DMS114 treated with DMSO at 0.1 percent for 48 hours (cell line): Measurements from ENCODE around the gene MAN1A2.
A peak's percentile ranks its signal among the peaks of the same experiment; 100 is the strongest.

ENCODE experiments used
- DNase-seq: peaks from one replicate; lab custom pipeline; 2025; ENCODE audit not compliant: unreplicated experiment; lab: John Stamatoyannopoulos, UW

MAN1A2 gene

DNA sequence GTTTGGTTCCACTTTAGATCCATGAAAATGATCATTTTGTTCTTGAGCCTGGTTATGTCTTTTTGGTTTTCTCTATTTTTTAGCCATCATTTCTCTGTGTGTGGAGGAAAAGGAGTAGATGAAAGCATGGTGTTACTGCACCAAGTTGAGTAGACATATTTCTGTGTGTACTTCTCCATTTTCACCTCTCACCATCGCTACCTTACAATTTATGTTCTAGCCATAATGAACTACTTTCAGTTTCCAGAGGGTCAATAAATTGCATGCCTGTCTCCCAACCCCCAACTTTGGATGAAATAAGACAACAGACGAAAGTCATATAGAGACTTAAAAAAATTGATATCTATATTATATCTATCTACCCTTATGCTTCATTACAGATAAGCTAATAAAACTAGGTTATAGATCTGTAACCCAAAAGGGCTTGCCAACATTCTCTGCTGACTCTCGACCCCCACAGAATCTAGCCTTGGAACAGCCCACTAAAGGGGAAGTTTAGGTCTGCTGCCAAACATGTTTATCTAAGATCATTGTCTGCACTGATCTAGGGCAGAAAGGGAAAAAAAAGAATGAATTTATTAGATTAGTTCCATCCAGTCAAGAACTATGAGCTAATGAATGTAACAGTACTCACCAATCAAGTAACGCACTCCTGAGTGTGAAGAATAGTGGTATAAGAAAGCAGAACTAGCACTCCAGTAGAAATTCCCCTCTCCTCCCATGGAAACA is 7.5 kb upstream of the MAN1A2 start:
- no peak for DNase-seq

DNA sequence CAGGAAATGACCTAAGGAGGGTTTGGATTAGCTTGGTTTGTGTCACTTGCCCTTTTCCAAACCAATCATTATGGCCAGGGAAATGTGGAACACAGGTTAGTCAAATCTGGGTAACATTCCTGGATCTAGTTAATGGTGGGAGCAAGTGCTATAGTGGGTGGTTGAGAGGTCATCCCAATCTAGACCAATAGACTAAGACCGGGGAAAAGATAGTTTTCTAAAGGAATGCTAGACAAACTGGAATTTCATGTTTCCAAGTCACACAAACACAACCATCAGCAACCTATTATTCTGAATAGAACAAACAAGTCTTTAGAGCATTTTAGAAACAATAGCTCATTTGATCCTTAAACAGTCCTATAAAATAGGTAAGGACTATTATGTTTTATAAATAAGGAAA is 4.3 kb upstream of the MAN1A2 start:
- no peak for DNase-seq

DNA sequence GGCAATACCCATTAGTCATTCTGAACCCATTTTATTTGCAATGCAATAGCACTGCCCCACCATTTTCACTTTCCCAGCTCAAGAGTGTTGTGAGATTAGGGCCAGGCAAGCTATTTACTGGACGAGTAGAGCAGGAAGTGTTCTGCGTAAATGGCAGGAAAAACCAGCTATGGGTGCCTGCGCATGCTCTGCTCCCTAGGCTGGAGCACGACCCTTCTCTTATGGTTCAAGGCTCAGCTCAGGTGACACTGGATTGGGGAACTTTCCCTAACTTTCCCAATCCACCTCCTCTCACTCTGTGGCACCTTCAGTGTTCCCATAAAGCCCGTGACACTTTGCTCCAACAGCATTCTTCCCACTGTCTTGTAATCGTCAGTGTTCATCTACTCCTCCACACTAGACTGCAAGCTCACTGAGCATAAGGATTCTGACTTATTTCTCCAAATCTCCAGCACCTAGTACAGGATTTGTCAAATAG is 3.6 kb upstream of the MAN1A2 start:
- no peak for DNase-seq

DNA sequence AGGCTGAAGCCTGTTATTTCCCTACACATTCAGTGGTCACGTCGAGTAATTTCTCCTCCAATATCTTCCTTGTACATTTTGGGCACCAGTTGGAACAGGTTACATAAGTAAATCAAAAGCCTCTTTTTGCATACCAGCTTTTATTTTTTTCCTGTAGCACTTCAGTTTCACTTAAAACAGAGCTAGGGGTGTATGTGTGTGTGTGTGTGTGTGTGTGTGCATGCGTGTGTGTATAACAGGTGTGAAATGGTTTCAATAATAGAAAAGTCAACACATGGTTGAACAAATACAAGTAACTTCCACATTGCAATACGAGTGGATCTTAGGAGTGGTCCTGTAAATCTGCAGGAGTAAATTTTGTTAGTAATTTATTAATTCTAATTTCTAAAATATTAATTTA is 3.0 kb upstream of the MAN1A2 start:
- DNase-seq, result no peak

DNA sequence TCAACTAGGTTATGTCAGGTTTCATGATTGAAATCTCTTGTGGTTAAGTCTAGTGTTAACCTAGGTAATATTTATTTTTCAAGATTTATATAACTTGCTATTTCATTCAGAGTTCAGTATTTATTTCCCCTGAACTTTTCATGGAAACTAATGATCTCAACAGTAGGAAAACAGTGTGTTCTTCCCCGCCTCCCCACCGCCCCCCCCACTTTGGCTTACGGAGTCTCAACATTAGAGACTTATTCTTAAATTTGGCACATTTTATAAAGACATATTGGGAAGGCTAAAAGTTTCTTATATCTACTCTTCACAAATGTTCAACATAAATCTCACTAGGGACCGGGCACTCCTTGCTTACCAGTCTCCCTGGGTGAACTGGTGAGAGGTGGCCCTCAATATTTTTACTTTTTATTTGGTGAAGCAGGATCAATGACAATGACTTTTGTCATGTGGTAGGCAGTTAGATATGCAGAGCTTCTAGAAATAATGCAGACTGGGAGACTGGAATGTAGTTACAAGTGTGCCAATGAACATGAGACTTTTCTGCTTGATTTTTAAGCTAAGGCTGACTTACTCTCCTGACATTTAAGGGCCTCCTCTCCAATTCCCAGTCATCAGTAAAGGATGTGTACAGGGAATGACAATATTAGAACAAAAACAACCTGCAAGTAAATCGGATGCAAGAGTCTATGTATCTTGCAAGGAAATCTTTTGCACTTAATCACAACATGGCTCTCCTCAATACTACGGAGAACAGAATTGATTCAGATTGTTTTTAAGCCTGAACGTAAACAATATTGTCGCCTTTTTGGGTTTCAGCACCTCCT is 1.7 kb upstream of the MAN1A2 start:
- DNase-seq, result no peak

DNA sequence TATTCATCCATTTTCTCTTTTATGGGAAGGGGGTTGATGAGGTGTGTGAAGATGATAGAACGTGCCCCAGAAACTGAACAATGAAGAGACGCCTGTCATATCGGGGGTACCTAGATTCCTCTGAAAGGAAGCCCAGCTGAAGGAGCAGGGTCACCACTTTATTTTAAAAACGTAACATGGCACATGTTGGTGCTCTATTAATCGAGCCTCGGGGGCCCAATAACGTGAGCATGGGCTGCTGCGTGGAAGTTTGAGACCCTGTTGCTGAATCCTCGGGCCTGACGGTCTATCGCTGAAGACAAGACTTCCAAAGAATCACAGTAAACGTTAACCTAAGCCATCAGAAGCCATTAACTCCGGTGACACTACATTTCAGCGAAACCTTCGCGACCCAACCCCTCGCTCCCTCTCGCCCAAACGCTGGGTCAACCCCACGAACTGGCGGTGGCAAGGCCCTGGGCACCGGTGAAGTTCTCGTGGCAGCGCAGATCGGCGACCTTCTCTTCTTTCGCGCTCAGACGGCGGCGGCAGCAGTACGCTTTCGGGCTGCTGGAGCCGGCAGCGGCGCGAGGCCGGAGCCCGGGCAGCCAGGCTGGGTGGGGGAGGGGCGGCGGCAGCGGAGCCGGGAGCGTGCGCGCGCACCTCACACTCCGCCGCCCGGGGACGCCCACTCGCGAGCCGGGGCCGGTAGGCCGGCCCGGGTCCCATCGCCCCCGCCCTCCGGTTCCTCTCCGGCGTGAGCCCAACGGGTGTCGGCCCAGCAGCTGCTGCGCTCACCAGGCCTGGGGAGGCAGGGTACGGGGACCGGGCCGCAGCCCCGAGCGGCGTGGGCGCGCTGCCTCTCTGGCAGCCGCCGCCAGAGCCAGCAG is 838 bp upstream of the MAN1A2 start:
- DNase-seq, result peak; percentile 24

DNA sequence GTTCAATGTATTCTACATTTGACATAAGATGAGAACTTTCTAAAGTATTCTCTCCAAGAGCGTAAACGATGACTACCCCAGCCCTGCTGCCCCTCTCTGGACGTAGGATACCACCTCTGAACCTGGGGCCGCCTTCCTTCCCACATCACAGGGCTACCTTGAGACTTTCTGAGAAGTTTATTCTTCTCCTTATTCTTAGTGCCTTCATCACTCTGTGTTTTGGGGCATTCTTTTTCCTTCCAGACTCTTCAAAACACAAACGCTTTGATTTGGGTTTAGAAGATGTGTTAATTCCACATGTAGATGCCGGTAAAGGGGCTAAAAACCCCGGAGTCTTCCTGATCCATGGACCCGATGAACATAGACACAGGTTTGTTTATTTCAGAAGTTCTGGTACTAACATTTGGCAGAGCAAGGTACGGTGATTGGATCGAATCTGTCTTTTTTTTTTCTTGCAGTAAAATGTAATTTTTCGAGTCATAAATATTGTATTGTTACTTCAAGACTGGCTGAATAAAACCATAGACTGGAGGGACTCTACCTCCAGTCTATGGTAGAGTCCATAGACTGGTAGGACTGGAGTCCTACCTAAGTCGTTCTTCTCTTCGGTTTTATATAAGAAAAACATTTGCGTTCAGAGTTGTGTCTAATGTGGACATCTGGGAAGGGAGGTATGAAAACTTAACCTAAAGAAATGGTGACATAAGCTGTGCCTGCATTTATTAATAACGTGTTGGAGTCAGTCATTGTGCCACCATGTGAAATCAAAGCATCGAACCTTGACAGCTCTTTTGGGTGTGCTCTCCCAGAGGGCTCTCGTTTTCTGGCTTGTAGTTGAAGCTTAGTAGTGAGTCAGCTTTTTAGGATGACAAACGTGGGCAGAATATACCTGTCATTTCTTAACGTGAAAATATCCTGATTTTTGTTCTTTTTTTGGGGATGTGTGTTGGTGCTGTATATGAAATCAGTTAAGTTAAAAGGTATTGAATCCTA is 1.2 kb downstream of the MAN1A2 start:
- peak; percentile 11 for DNase-seq

DNA sequence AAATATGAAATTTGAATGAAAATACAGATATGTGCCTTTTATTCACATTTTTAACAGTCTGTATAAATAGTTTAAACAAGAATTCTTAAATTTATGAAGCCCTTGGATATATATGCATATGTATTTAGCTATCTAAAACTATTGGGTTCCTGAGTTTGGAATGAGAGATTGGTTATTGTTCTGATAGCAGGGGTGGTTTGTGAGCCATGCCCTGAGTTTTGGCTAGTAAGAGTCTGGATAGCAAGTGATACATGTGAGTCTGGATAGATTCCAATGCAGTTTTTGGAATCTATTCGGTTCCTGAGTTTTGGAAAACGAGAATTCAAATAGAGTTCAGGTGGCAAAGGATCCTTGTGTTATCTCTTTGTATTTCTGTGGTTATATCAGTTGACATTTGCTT is 2.8 kb downstream of the MAN1A2 start:
- no peak for DNase-seq

DNA sequence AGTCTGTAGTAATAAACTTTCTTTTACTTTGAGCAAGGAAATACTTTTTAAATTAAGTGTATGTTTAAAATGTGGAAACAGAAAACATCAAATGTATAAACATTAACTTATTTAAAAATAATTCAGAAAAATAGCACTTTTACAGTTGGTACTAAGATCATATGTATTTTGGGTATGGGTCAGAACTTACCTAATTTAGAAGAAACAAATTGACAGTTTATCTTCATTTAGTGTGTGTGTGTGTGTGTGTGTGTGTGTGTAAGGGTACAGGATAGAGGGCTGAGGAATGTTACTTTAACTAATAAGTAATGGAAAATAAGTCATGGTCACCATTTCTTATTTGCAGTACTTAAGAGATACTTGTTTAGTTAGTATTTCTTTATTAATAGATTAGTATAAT is 3.3 kb downstream of the MAN1A2 start:
- DNase-seq, result no peak

DNA sequence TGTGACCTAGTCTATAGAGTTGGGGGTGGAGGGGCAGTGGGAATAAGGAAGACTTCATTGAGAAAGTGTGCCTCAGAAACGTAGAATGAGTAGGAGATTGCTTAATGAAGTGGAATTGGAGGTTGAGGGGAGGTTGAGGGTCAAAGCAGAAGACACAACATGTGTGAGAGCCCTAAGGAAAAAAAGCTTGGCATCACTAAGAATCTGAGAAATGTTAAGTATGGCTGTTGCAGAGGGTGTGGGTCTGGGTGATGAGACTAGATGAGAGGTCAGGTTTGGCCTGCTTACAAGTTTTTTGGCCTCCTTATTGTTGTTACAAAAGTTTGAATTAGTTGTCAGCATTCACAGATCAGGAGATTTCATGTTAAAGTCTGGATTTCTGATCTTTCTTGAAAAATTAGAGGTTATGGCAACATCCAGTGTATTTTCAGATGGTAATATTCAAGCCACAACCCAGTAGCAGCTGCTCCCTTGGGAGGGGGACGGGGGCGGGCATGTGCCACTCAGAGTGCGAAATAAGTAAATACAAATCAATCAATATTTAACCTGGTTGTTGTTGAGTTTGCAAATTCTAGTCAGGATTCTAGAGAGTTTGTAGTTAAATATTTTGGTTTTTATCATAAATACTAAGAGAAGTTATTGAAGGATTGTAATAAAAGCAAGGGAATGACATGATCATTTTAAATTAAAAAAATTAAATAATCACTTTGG is 4.3 kb downstream of the MAN1A2 start:
- DNase-seq, result peak; percentile 14

DNA sequence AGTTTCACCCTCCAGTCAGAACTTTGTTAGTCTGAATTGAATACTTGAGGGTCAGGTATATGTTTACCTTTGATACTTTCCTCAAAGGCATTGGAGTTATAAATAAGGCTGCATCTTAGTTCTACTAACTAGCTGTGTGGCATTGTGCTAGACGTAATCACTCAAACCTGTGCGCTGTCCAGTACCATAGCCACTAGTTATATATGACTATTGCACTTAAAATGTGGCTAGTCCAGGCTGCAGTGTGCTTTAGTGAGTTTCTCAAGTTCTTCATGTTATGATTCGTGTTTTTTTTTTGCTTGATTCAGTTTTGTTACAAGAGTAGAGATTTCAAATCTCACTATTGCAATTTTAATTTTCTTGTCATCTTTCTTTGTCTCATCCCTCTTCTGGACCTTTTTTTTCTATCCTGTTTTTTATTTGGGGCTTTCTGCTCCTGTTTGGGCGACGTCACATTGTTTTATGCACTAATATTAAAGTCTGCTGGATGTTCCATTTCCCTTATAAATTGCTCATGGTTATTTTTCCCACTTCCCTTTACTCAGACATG is 5.7 kb downstream of the MAN1A2 start:
- DNase-seq, result no peak

DNA sequence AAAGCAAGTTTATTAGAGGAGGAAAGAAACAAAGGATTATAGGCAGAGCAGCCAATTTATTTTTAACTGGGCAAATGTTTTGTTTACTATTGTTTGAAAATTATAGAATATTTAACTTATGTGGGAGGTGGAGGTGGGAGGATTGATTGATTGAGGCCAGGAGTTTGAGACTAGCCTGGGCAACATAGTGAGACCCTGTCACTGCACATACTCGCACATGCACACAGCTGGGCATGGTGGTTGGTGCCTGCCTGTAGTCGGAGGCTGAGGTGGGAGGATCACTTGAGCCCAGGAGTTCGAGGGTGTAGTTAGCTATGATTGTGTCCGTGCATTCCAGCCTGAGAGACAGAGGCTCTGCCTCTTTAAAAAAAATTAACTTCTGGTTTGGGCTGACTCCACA is 6.7 kb downstream of the MAN1A2 start:
- no peak for DNase-seq

DNA sequence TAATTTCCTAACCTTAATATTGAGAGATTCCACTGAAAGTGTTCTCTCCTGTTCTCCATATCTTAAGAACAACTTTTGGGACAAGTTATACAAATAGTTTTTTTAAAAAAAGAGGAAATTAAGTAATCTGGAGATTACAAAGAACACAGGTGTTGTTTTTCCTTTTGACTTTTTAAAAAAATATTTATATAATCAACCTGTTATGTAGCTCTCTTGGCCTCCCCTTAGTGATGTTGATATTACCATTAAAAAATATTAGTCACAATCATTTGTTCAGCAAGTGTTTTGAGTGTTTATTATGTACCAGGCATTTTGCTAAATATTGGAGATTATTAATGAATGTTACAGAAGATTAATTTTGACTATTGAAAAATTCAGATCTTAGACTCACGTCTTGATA is 8.1 kb downstream of the MAN1A2 start:
- no peak for DNase-seq

DNA sequence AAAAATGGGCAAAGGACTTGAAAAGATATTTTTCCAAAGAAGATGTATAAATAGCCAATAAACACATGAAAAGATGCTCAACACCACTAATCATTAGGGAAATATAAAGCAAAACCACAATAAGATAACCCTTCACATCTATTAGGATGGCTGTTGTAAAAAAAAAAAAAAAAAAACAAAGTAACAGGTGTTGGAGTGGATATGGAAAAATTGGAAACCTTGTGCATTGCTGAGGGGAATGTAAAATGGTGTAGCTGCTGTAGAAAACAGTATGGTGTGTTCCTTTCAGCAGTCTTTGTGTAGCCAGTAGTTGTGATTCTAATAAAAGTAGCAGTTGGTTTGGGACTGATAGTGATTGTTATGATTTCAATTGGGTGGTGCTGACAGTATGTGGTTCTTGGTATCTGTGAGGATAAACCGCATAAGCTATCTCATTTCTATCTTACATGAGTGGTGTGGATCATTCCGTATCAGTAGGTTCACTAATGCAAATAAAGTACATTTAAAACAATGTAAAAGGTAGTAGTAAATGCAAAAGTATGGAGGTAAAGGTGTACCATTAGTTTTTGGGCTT is 19.9 kb downstream of the MAN1A2 start:
- no peak for DNase-seq

DNA sequence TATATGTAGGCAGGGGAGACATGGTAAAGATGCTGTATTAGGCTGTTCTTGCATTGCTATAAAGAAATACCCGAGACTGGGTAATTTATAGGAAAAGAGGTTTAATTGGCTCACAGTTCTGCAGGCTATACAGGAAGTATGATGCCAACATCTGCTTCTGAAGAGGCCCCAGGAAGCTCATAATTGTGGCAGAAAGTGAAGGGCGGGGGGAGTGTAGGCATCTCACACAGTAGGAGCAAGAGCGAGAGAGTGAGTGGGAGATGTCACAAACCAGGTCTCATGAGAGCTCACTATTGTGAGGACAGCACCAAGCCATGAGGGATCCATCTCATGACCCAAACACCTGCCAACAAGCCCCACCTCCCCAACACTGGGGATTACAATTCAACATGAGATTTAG is 21.1 kb downstream of the MAN1A2 start:
- DNase-seq, result no peak

DNA sequence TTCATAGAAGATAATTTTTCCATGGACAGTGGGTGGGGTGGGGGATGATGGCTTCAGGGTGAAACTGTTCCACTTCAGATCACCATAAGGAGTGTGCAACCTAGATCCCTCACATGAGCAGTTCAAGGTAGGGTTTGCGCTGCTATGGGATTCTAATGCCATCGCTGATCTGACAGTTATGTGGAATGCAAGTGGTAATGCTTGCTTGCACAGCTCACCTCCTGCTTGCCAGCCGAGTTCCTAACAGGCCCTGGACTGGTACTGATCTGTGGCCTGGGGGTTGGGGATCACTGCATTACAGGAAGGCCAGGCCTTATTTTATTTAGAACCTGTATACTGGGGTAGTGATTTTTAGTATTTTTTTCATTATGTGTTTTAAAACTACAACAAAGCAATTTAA is 22.0 kb downstream of the MAN1A2 start:
- no peak for DNase-seq

DNA sequence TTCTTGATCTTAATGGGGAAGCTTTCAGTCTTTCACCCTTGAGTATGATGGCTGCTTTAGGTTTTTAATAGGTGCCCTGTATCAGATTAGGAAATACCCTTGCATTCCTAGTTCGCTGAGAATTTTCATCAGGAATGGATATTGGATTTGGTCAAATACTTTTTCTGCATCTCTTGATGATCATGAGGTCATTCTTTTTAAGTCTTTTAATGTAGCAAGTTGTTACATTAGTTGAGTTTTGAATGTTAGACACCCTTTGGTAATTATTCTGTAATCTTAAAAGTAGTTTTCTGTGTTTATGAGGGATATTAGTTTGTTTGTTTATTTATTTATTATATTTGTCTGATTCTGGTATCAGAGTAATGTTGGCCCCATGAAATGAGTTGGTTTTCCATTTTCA is 22.5 kb downstream of the MAN1A2 start:
- DNase-seq, result no peak

DNA sequence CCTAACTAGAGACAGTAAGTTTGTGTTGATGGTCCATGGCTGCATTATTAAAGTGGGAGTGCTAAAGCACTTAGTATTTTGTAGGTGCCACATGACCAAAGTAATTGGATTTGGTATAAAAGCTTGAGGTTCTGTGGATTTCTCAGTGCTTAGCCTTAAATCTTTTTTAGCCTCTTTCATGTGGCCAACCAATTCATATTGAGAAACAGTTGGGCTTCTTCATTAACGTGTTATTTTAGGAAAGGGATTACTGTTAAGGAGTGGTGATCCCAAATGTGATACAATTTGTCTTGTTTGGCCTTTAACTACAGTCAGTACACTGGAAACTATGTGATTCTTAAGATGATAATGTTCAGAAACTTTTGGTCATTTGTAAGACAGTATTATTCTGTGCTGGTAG is 25.5 kb downstream of the MAN1A2 start:
- DNase-seq, result no peak

DNA sequence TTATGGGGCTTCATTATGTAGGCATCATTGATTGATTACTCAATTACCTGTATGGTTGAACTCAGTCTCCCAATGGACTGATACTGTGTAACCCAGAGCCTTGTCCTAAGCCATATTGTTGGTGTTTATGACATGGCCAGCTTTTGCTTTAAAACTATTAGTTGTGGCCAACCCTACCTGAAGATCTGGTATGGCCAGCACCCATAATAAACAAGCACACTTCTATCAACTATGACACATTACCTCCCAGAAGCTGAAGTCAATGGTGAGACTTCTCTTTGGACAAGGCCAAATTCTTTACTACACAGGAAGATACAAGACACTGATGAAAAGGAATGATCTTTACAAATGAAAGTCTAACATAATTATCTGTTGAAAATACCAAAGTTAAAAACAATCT is 28.8 kb downstream of the MAN1A2 start:
- DNase-seq, result no peak
